KBM-7 (cell line): Measurements from ENCODE around the gene ZER1.
"Not testable (repeated sequence)": the region's sequence is repeated elsewhere in the genome, so short reads cannot be mapped to it uniquely, and the experiment has no call there.

ENCODE experiments used
- DNase-seq: peaks from one replicate; pipeline ENCODE4 v3.0.0-alpha.2; 2015
- in situ Hi-C: fragments of 300-500 bp; cut with MboI; formaldehyde crosslinking; loops from 2 replicates; pipeline ENCODE4 v1.14.3; 2020; ENCODE audit warnings: low sequenced_read_pairs, low pct_unique_long_range_greater_than_20kb, mixed read lengths

ZER1 gene

GRCh38 chr9:128790536-128790935, 18.8 kb upstream of the ZER1 start:
- no peak for DNase-seq
- in situ Hi-C loops, result no loop called here

GRCh38 chr9:128788445-128788844, 16.7 kb upstream of the ZER1 start:
- in situ Hi-C loops, result no loop called here

DNA sequence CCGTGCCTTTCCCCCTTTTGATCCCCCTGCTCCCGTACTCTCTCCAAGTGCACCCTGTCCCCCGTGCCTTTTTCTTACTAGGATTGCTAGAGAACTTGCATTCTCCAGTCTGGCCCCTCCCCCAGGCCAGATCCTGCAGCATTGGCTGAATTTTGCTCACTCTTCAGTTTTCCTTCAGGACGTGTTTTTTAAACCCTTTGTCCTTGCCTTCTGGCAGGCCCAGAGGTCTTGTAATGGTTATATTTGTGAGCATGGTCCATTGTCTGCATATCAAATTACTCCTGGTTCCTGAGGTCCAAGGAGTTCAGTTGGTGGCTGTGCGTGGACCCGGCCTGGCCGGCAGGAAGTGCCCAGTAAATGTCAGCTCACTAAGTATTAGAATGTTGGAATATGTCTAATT, 15.9 kb upstream of the ZER1 start:
- in situ Hi-C loops, result no loop called here
- no peak for DNase-seq

More at GRCh38 chr9:128788445-128788844, 16.7 kb upstream of the ZER1 start:
- no peak for DNase-seq

DNA sequence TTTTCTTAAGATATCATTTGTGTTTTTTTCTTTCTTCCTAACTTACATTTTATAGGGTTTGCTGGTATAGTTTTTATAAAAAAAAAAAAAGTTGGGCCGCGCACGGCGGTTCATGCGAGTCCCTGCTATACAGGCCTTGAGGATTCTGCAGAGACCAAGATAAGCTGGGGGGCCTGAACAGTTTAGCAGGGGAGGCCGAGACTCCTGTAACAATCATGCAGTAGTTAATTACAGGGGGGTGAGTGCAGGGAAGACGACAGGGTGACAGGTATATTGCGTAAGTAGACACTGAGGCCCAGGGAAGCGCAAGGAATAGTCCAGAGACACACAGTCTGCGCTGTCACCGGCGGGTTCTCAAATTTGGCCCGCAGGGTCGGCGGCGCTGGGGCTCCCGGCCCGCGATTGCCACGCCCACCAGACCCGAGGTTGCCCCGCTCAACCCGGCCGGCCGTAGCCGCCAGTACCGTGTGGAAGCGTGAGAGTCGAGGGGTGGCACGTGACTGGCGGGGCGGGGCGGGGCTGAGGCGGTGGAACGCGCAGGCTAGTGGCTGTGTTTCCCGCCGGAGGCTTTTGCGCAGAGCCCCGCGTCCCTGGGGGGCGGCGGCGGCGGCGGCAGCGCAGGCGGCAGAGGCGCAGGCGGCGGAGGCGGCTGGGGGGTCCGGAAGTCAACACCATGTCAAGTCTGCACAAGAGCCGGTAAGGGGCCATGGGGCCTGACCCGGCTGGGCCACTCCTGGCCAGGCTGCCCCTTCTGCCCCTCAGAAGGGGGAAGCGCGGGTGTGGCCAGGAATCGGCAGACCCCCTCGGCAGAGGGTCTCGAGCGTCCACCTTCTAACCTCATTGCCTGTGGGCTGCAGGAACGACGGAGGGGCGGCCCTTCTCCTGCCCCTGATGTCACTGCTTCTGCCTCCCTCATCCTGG, 15.2 kb upstream of the ZER1 start, which contains the start of gene TBC1D13:
TBC1D13 (plus strand) TSS at position 573 of the 921 bp plus-strand sequence; CDS start at position 674, 101 bp downstream.
- DNase-seq, result peak; percentile 90
- in situ Hi-C loops, result no loop called here

GRCh38 chr9:128785427-128785826, 13.7 kb upstream of the ZER1 start:
- in situ Hi-C loops, result no loop called here
- DNase-seq, result no peak

GRCh38 chr9:128782669-128783068, 10.9 kb upstream of the ZER1 start:
- in situ Hi-C loops, result no loop called here

DNA sequence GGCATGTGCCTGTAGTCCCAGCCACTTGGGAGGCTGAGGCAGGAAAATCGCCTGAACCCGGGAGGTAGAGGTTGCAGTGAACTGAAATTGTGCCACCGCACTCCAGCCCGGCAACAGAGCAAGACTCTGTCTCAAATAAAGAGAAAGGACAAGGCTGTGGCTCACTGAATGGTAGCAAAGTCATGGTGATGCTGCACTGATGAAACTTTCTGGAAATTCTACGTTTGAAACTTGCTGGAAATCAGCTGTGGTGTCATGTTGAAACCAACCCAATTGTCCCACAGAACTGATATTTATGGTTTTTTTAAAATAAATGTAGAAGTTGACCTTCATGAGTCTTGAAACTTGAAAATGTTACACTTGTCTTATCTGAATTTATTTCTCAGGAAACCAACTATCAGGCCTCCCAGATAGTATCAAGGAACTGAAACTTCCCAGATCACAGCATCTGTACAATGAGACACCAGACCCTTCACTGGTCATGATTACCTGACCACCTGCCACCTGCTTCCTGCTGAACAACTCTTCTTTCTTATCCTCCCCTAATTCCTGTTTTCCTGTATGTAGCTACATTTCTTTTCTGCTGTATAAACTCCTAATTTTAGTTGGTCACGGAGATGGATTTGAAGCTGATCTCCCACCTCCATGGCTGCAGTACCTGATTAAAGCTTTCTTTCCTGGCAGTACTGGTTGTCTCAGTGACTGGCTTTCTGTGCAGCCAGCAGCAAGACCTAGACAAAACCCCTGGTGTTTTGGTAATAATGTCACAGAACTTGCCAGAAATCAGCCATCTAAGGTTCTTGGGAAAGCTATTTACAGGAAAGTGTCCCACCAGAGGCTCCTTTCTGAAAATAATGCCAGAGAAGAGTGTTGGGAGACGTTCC, 9.7 kb upstream of the ZER1 start:
- in situ Hi-C loops, result no loop called here
- peak; percentile 27 for DNase-seq

More at GRCh38 chr9:128782669-128783068, 10.9 kb upstream of the ZER1 start:
- no peak for DNase-seq

DNA sequence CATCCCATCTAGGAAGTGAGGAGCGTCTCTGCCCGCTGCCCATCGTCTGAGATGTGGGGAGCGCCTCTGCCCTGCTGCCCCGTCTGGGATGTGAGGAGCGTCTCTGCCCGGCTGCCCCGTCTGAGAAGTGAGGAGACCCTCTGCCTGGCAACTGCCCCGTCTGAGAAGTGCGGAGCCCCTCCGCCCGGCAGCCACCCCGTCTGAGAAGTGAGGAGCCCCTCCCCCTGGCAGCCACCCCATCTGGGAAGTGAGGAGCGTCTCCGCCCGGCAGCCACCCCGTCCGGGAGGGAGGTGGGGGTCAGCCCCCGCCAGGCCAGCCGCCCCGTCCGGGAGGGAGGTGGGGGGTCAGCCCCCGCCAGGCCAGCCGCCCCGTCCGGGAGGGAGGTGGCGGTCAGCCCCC, 8.4 kb upstream of the ZER1 start:
- DNase-seq, in situ Hi-C loops: not testable (repeated sequence)

- in situ Hi-C loops, result no loop called here
- no peak for DNase-seq
Measured at GRCh38 chr9:128774804-128775203, 3.1 kb upstream of the ZER1 start.

DNA sequence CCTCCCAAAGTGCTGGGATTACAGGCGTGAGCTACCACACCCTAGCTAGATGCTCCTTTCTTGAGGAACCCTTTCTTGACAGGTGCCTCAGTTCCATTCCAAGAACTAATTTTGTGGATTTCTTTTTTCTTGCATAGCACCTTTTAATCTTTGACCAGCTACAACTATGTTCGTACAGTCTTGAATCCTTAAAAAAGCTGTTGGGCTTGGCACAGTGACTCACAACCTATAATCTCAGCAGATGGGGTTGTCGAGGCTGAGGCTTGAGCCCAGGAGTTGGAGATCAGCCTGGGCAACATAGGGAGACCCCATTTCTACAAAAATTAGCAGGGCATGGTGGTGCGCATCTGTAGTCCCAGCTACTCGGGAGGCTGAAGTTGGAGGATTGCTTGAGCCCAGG, 1.3 kb upstream of the ZER1 start:
- in situ Hi-C loops, result no loop called here
- no peak for DNase-seq

DNA sequence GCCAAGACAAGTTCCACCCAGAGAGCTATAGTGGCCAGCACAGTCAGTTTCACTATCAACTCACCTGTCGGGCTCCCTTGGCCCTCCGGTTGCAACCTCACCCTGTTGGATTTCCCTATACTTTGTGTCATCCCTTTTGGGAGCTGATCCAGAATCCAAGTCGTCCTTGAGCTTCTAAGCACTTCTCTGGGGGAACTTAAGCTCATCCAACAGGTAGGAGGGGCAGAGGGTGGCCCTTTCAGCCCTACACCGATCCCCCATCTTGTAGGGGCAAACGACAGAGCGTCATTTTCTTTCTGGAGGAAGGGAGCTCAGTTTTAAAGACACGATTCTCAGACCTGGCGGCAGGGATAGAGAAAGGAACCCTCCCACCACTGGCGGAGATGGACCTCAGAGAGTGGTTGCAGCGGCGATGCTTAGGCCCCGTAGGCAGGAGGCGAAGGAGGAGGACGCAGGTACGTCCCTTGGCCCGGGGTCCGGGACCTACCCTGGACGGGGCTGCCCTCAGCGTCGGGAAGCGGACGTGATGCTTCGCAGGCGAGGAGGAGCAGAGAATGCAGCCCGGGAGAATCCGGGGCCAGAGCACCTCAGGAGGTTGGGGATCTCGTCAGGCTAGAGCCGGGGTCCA, 519 bp downstream of the ZER1 start:
- DNase-seq, result peak; percentile 32
- in situ Hi-C loops, result no loop called here

DNA sequence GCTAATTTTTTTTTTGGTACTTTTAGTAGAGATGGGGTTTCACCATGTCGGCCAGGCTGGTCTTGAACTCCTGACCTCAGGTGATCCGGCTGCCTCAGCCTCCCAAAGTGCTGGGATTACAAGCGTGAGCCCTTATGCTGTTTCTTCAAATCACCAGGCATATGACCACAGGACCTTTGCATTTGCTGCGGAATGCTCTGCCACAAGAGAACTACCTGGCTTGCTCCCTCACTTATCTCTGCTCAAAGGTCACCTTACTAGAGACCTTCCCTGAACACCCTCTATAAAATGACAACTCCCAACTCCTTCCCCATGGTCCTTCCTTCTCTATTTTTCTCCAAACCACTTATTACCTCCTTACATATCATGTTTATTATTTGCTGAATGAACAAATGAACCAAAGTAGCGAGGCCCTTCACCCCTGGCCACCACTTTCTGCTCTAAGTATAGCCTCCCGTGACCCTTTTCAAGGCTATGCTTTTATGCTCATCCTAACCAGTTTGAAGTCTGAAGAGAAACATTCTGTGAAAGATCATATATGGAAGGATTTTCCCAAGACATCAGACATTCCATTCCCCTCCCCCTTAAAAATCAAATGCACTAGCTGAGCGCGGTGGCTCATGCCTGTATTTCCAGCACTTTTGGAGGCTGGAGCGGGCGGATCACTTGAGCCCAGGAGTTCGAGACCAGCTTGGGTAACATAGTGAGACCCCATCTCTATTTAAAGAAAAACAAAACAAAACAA, 1.3 kb downstream of the ZER1 start:
- in situ Hi-C loops, result no loop called here
- no peak for DNase-seq

DNA sequence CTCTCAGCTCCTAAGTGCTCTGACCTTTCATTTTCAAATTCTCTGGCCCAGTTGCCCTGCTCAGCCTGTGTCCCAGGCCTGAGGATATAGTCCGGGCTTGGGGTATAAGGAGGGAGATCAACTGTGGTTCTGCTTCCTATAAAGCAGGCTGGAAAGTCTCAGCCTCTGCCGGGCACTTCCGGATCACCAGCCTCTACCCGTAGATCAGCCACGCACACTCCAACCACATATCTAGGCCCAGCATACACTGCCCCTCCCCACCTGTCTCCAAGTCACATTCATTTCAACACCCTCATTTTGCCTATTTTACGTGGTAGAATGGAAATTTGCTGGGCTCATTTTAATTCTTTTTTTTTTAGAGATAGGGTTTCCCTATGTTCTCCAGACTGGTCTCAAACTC, 3.1 kb downstream of the ZER1 start:
- peak; percentile 80 for DNase-seq
- in situ Hi-C loops, result no loop called here

DNA sequence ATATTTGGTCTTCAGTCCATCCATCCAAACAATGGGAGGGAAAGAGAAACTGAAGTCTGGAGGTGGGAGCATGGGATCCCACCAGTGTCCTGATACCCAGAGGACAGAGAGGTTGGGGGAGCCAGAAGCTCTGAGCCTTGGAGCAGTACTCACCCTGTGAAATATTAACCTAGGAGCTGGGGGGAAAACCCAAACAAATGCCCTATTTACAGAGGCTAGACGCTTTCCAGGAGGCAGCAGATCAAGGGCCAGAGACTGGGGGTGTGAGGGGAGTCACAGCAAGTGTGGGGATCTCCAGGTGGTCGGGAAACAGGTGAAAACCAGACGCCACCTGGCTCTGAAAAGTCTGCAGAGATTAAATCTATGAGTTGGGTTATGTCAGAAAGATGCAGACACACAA, 6.2 kb downstream of the ZER1 start:
- in situ Hi-C loops, result no loop called here

DNA sequence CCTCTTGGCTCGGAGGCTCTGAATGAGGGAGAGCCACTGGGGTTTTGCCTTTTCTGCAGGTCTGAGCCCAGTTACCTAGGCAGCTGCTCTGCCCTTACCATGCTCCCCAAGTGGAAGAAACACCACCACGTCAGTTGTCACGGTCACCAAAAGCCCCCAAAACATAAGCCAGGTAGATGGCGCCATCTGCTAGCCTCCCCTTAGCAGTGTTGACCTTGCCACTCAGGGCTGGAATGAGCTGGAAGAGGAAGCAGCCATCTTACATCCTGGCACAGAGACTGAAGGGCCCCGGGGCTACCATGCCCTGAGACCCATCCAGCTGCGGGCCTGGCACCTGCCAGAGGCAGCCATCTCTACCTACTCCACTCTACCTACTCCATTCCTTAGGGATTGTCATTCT, 7.4 kb downstream of the ZER1 start:
- in situ Hi-C loops, result no loop called here
- DNase-seq, result peak; percentile 41

More for the DNA sequence above, 6.2 kb downstream of the ZER1 start:
- no peak for DNase-seq

DNA sequence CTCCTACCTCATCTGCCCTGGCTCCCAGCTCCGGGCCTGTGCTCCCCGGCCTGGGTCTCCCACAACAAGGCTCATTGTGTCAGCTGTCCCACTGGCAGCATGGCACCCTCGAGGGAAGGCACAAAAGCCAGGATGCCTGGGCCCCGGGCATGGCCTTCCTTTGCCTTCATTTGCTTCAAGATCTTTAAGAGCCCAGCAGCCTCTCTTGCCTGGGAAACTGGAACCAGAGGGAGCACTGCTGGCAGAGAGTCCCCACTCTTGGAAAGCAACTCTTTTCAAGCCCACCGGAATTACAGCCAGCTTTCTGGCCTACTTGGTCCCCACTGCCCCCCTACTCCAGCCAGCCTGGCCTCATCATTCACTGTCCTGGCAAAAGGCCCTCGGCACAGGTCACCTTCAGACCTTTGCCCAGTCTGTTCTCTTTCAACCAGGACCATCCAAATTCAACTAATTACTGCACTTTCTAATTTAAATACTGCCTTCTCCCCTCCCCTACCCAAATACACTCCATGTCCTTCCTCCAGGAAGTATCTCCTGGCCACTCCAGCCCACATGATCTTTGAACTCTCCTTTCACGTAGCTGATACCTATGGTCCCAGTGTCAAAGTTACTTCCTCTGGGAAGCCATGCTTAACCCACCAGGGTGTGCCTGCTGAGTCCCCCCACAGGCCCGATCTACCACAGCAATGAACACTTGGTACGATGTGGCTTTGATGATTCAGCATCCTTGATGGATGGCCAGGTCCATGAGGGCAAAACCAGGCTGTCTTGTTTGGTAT, 8.9 kb downstream of the ZER1 start:
- in situ Hi-C loops, result no loop called here
- no peak for DNase-seq

- DNase-seq, result no peak
- in situ Hi-C loops, result no loop called here
Measured at GRCh38 chr9:128757602-128758001, 14.1 kb downstream of the ZER1 start.

GRCh38 chr9:128753627-128754026, 18.1 kb downstream of the ZER1 start:
- DNase-seq, result no peak
- in situ Hi-C loops, result no loop called here
